ENCODE results near the gene GARIN3. TPM values are rescaled to one million over a fixed set of nuclear protein-coding genes. Genes with fewer than 3 reads are reported as not detected.

GARIN3 gene
- polyA plus RNA-seq, 1 of the 3 experiments (the other 2 are of a cell fraction), result not detected

GRCh38 chr5:157164521-157164920, 1.5 kb downstream of the GARIN3 start (continued):
- no peak for TF ChIP-seq USF2 (IDR thresholded peaks at IDR 0.05; ENCODE audit: borderline replicate concordance, low read depth, low read length)

- Histone ChIP-seq H3K9me2 (no peaks in the 10 kb centered on the region), H3K9me3 (no peaks in the 10 kb centered on the region), H3K36me3 (replicated peaks in 1 of 2; ENCODE audit: control insufficient read depth in 1 of 2, insufficient read depth in 2 of 2, low read length in 1 of 2) (no peaks in the 10 kb centered on the region), H2AFZ (ENCODE audit: low read depth) (no peak overlapping the region), H3K79me2 (ENCODE audit: insufficient read depth) (no peaks in the 10 kb centered on the region), H3K9ac (no peak overlapping the region), H3K27ac (ENCODE audit: low read depth in 2 of 2, low read length in 1 of 2) (no peak overlapping the region), H3F3A (replicated peaks; ENCODE audit: insufficient read depth) (no peaks in the 10 kb centered on the region), H3K4me2 (no peak overlapping the region), H3K4me3 (ENCODE audit: low read depth in 2 of 2, low read length in 1 of 2) (no peak overlapping the region), H3K27me3 (ENCODE audit: insufficient read depth) (peaks cover 21% of the 10 kb centered on the region; the same call in 1 of the 2 replicates), H4K20me1 (ENCODE audit: insufficient read depth) (no peaks in the 10 kb centered on the region), H3K4me1 (ENCODE audit: control insufficient read depth in 1 of 2, insufficient read depth in 2 of 2, low read depth in 1 of 2, low read length in 1 of 2) (no peaks in the 10 kb centered on the region)
- 55% methylated on average over 8 of the region's 12 CpGs for WGBS (ENCODE audit: low lambda C conversion rate)
- ChIA-PET POLR2A (no interaction called here), CTCF (interaction anchor here (2.4 kb wide), 1 partner anchor 13 kb away, joined by 16 read pairs; no protein-coding TSS in a partner anchor)
- TF ChIP-seq RXRA (IDR thresholded peaks at IDR 0.05; ENCODE audit: borderline replicate concordance, low read depth) (no peak), MEF2A (IDR thresholded peaks at IDR 0.05; ENCODE audit: borderline replicate concordance, low read depth) (no peak), SIN3A (IDR thresholded peaks at IDR 0.05; ENCODE audit: borderline replicate concordance, low read depth, low read length) (no peak), NFIC (IDR thresholded peaks at IDR 0.05; ENCODE audit: borderline replicate concordance) (no peak), EP300 (IDR thresholded peaks at IDR 0.05; ENCODE audit: borderline replicate concordance in 1 of 2, low read depth in 1 of 2, low read length in 1 of 2) (no peak), EZH2phosphoT487 (IDR thresholded peaks at IDR 0.05; ENCODE audit: borderline replicate concordance, low read depth) (no peak), CHD2 (IDR thresholded peaks at IDR 0.05; ENCODE audit: low read length, partially characterized antibody) (no peak), TCF12 (IDR thresholded peaks at IDR 0.05) (no peak), FOSL2 (IDR thresholded peaks at IDR 0.05; ENCODE audit: borderline replicate concordance, low read depth) (no peak), USF1 (IDR thresholded peaks at IDR 0.05; ENCODE audit: borderline replicate concordance, low read depth) (no peak), GABPA (IDR thresholded peaks at IDR 0.05; ENCODE audit: low read depth) (no peak), TAF1 (IDR thresholded peaks at IDR 0.05; ENCODE audit: borderline replicate concordance, low read depth, low read length) (no peak), YY1 (IDR thresholded peaks at IDR 0.05; ENCODE audit: low read depth) (no peak), RCOR1 (IDR thresholded peaks at IDR 0.05; ENCODE audit: low read length) (no peak), SMC3 (IDR thresholded peaks at IDR 0.05; ENCODE audit: low read depth, low read length) (no peak), MXI1 (IDR thresholded peaks at IDR 0.05; ENCODE audit: low read depth, low read length) (no peak), GATA2 (CRISPR knock-in tag; IDR thresholded peaks at IDR 0.05) (no peak)
- TF ChIP-seq, protein P1, sequence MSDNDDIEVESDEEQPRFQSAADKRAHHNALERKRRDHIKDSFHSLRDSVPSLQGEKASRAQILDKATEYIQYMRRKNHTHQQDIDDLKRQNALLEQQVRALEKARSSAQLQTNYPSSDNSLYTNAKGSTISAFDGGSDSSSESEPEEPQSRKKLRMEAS (IDR thresholded peaks at IDR 0.05; ENCODE audit: low read depth), result no peak
- no peak for DNase-seq
Observed at GRCh38 chr5:157162919-157163510, 3.0 kb downstream of the GARIN3 start.
